GM23338 (cell line): ENCODE results near the gene CPNE4. TPM values are rescaled to one million over a fixed set of nuclear protein-coding genes. Genes with fewer than 3 reads are reported as not detected.

Source experiments
- ATAC-seq: fragments of 200-7000 bp; cut with Tn5 transposase; 3 replicates; pipeline ENCODE4 v1.9.1; 2020
- DNase-seq: peaks from one replicate; pipeline ENCODE4 v3.0.0-alpha.2; 2015; ENCODE audit warnings: low spot score
- H2AFZ ChIP-seq: fragments of 200-600 bp; sonication (generic); 2 replicates; pipeline ENCODE4 v1.8.0; 2016; ENCODE audit warnings: antibody characterized with exemption, mild to moderate bottlenecking, moderate library complexity
- H3F3A ChIP-seq: fragments of 200-600 bp; sonication (generic); replicated peaks from 2 replicates; pipeline ENCODE4 v1.8.0; 2017; ENCODE audit warnings: antibody characterized with exemption, mixed run types, low read depth
- H3K27ac ChIP-seq: fragments of 200-600 bp; sonication (generic); 2 replicates; pipeline ENCODE4 v1.6.1; 2016; ENCODE audit warnings: low read depth
- H3K27me3 ChIP-seq: fragments of 200-600 bp; sonication (generic); 2 replicates; pipeline ENCODE4 v1.8.0; 2016; ENCODE audit warnings: mild to moderate bottlenecking, mixed run types, moderate library complexity; ENCODE audit not compliant: insufficient read depth
- H3K36me3 ChIP-seq: fragments of 200-600 bp; sonication (generic); 2 replicates; pipeline ENCODE4 v1.8.0; 2016; ENCODE audit warnings: mild to moderate bottlenecking; ENCODE audit not compliant: insufficient read depth
- H3K4me1 ChIP-seq: fragments of 200-600 bp; sonication (generic); 2 replicates; pipeline ENCODE4 v1.8.0; 2016; ENCODE audit warnings: mild to moderate bottlenecking, moderate library complexity; ENCODE audit not compliant: insufficient read depth
- H3K4me2 ChIP-seq: fragments of 200-600 bp; sonication (generic); 2 replicates; pipeline ENCODE4 v1.7.1; 2017; ENCODE audit warnings: mixed run types
- H3K4me3 ChIP-seq: fragments of 200-600 bp; sonication (generic); 2 replicates; pipeline ENCODE4 v1.6.1; 2016; ENCODE audit warnings: mixed run types
- H3K79me2 ChIP-seq: fragments of 200-600 bp; sonication (generic); replicated peaks from 2 replicates; pipeline ENCODE4 v1.8.0; 2017; ENCODE audit warnings: mild to moderate bottlenecking; ENCODE audit not compliant: insufficient read depth
- H3K9me2 ChIP-seq: fragments of 200-600 bp; sonication (generic); 2 replicates; pipeline ENCODE4 v1.8.0; 2017; ENCODE audit not compliant: insufficient read depth
- H4K20me1 ChIP-seq: fragments of 200-600 bp; sonication (generic); replicated peaks from 2 replicates; pipeline ENCODE4 v1.8.0; 2017; ENCODE audit warnings: mild to moderate bottlenecking; ENCODE audit not compliant: insufficient read depth
- H3K27ac Mint-ChIP-seq: 2 replicates; pipeline ENCODE4 v1.8.0; 2020; ENCODE audit warnings: inconsistent platforms, mild to moderate bottlenecking, moderate library complexity, mixed read lengths
- H3K27me3 Mint-ChIP-seq: 3 replicates; pipeline ENCODE4 v1.8.0; 2022; ENCODE audit warnings: low read depth, mild to moderate bottlenecking, moderate library complexity, mixed read lengths, inconsistent platforms; ENCODE audit not compliant: insufficient read depth, poor library complexity
- H3K36me3 Mint-ChIP-seq: 3 replicates; pipeline ENCODE4 v1.8.0; 2021; ENCODE audit warnings: low read depth, mild to moderate bottlenecking, inconsistent platforms, moderate library complexity, mixed read lengths
- H3K4me1 Mint-ChIP-seq: 3 replicates; pipeline ENCODE4 v1.8.0; 2020; ENCODE audit warnings: mild to moderate bottlenecking, inconsistent platforms, mixed read lengths
- H3K4me3 Mint-ChIP-seq: 3 replicates; pipeline ENCODE4 v1.8.0; 2021; ENCODE audit warnings: moderate library complexity, mild to moderate bottlenecking, inconsistent platforms, mixed read lengths
- H3K9me3 Mint-ChIP-seq: 3 replicates; pipeline ENCODE4 v1.8.0; 2020; ENCODE audit warnings: moderate library complexity, mild to moderate bottlenecking, inconsistent platforms, mixed read lengths
- EZH2 ChIP-seq: fragments of 200-600 bp; sonication (generic); IDR thresholded peaks from one replicate; pipeline ENCODE4 v1.8.0; 2017; ENCODE audit warnings: antibody characterized with exemption, mild to moderate bottlenecking, low read depth; ENCODE audit not compliant: unreplicated experiment
- EZH2phosphoT487 ChIP-seq: fragments of 200-600 bp; sonication (generic); IDR thresholded peaks from one replicate; pipeline ENCODE4 v1.8.1; 2018; ENCODE audit warnings: antibody characterized with exemption; ENCODE audit not compliant: unreplicated experiment
- NANOG ChIP-seq: IDR thresholded peaks from 2 replicates; pipeline ENCODE4 v1.6.1; 2016; ENCODE audit warnings: antibody characterized with exemption, borderline replicate concordance
- STAT1 ChIP-seq: IDR thresholded peaks from one replicate; pipeline ENCODE4 v1.6.1; 2016; ENCODE audit warnings: antibody characterized with exemption; ENCODE audit not compliant: unreplicated experiment
- polyA plus RNA-seq: library from polyadenylated mRNA; unstranded; fragments of >200 nt; fragmentation: Nextera tagmentation; extraction: Ambion mirVana; gene quantifications from 2 replicates; pipeline ENCODE4 v1.2.1, GENCODE V29; 2016
- total RNA-seq: library from RNA; depleted of rRNA; stranded (reverse); fragments of >200 nt; shearing (Covaris generic); gene quantifications from 2 replicates; pipeline ENCODE4 v1.2.3, GENCODE V29; 2014
- TF ChIP-seq, protein P1 (sequence below): IDR thresholded peaks from one replicate; pipeline ENCODE4 v1.6.1; 2018; ENCODE audit warnings: antibody characterized with exemption; ENCODE audit not compliant: unreplicated experiment
- TF ChIP-seq, protein P2 (sequence below): IDR thresholded peaks from 2 replicates; pipeline ENCODE4 v1.6.1; 2016; ENCODE audit warnings: antibody characterized with exemption
- TF ChIP-seq, protein P3 (sequence below): fragments of 250-450 bp; sonication (Bioruptor Pico); IDR thresholded peaks from 2 replicates; pipeline ENCODE4 v1.5.0; 2020; ENCODE audit warnings: mild to moderate bottlenecking, moderate library complexity
- TF ChIP-seq, protein P4 (sequence below), 2 experiments: fragments of 200-600 bp in 1 of 2; sonication (generic) in 1 of 2; conservative IDR thresholded peaks; 2 replicates each; pipeline versions ENCODE4 v1.5.1 to v1.6.1; 2016 to 2017; ENCODE audit warnings: antibody characterized with exemption in 2 of 2, low read depth in 2 of 2, mild to moderate bottlenecking in 2 of 2, moderate library complexity in 1 of 2

The CPNE4 gene
- total and polyA plus RNA-seq, 2 experiments from 2014 or later, result 2.0 to 6.5 TPM

DNA sequence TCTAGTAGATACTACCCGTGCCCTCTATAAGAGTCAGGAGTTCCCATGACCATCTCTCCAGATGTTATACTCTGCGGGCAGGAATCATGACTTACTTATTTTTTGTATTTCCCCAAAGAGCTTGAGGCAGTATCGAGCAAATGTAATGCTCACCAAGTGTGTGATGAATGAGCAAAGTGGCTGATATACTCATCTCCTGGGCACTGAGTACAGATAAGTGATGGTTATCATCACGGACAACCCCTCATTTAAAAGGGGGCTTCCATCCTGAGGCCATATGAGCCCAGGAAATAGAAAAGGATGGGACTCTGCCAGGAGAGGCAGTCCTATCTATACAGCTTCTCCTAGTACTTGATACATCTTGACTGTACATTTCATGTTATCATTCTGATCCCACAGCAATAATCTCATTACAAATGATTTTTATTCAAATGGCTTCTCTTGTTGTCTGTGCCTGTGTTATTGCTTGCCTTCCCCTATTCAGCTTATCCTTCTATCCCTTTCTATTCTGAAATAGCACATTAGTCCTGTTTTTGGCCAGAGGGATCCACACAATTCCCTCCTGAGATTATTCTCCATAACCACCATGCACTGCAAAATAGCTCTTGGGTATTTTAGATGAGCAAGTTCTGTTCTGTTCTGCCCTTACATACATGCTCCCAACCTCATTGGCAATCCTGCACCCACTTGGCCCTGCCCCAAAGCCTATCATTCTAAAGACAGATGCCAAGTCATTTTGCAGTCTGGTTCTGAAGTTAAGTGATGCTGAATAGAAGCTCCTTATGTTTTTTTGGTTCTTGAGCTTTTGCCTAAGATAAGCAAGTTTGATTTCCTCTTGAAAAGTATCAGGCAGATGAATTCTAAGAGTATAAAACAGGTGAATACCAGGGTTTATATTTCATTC, 484.0 kb downstream of the CPNE4 start:
- no peak overlapping the region for H3K27ac ChIP-seq
- Mint-ChIP-seq H3K36me3 (no peaks in the 10 kb centered on the region), H3K9me3 (no peaks in the 10 kb centered on the region), H3K4me1 (peaks cover 13% of the 10 kb centered on the region; the same call in 2 of the 3 replicates), H3K27me3 (no peaks in the 10 kb centered on the region), H3K4me3 (no peak overlapping the region), H3K27ac (no peak overlapping the region)
- no peaks in the 10 kb centered on the region for H3K27me3 ChIP-seq
- H4K20me1 ChIP-seq, result no peaks in the 10 kb centered on the region; the same call in 1 of the 2 replicates
- no peaks in the 10 kb centered on the region; the same call in 1 of the 2 replicates for H3K4me1 ChIP-seq
- H3K4me2 ChIP-seq, result no peak overlapping the region
- TF ChIP-seq, protein P1, sequence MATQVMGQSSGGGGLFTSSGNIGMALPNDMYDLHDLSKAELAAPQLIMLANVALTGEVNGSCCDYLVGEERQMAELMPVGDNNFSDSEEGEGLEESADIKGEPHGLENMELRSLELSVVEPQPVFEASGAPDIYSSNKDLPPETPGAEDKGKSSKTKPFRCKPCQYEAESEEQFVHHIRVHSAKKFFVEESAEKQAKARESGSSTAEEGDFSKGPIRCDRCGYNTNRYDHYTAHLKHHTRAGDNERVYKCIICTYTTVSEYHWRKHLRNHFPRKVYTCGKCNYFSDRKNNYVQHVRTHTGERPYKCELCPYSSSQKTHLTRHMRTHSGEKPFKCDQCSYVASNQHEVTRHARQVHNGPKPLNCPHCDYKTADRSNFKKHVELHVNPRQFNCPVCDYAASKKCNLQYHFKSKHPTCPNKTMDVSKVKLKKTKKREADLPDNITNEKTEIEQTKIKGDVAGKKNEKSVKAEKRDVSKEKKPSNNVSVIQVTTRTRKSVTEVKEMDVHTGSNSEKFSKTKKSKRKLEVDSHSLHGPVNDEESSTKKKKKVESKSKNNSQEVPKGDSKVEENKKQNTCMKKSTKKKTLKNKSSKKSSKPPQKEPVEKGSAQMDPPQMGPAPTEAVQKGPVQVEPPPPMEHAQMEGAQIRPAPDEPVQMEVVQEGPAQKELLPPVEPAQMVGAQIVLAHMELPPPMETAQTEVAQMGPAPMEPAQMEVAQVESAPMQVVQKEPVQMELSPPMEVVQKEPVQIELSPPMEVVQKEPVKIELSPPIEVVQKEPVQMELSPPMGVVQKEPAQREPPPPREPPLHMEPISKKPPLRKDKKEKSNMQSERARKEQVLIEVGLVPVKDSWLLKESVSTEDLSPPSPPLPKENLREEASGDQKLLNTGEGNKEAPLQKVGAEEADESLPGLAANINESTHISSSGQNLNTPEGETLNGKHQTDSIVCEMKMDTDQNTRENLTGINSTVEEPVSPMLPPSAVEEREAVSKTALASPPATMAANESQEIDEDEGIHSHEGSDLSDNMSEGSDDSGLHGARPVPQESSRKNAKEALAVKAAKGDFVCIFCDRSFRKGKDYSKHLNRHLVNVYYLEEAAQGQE, result no peak
- TF ChIP-seq NANOG (no peak), EZH2 (no peak), EZH2phosphoT487 (no peak), STAT1 (no peak)
- TF ChIP-seq, protein P2, sequence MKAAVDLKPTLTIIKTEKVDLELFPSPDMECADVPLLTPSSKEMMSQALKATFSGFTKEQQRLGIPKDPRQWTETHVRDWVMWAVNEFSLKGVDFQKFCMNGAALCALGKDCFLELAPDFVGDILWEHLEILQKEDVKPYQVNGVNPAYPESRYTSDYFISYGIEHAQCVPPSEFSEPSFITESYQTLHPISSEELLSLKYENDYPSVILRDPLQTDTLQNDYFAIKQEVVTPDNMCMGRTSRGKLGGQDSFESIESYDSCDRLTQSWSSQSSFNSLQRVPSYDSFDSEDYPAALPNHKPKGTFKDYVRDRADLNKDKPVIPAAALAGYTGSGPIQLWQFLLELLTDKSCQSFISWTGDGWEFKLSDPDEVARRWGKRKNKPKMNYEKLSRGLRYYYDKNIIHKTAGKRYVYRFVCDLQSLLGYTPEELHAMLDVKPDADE, result no peak
- TF ChIP-seq, protein P3, sequence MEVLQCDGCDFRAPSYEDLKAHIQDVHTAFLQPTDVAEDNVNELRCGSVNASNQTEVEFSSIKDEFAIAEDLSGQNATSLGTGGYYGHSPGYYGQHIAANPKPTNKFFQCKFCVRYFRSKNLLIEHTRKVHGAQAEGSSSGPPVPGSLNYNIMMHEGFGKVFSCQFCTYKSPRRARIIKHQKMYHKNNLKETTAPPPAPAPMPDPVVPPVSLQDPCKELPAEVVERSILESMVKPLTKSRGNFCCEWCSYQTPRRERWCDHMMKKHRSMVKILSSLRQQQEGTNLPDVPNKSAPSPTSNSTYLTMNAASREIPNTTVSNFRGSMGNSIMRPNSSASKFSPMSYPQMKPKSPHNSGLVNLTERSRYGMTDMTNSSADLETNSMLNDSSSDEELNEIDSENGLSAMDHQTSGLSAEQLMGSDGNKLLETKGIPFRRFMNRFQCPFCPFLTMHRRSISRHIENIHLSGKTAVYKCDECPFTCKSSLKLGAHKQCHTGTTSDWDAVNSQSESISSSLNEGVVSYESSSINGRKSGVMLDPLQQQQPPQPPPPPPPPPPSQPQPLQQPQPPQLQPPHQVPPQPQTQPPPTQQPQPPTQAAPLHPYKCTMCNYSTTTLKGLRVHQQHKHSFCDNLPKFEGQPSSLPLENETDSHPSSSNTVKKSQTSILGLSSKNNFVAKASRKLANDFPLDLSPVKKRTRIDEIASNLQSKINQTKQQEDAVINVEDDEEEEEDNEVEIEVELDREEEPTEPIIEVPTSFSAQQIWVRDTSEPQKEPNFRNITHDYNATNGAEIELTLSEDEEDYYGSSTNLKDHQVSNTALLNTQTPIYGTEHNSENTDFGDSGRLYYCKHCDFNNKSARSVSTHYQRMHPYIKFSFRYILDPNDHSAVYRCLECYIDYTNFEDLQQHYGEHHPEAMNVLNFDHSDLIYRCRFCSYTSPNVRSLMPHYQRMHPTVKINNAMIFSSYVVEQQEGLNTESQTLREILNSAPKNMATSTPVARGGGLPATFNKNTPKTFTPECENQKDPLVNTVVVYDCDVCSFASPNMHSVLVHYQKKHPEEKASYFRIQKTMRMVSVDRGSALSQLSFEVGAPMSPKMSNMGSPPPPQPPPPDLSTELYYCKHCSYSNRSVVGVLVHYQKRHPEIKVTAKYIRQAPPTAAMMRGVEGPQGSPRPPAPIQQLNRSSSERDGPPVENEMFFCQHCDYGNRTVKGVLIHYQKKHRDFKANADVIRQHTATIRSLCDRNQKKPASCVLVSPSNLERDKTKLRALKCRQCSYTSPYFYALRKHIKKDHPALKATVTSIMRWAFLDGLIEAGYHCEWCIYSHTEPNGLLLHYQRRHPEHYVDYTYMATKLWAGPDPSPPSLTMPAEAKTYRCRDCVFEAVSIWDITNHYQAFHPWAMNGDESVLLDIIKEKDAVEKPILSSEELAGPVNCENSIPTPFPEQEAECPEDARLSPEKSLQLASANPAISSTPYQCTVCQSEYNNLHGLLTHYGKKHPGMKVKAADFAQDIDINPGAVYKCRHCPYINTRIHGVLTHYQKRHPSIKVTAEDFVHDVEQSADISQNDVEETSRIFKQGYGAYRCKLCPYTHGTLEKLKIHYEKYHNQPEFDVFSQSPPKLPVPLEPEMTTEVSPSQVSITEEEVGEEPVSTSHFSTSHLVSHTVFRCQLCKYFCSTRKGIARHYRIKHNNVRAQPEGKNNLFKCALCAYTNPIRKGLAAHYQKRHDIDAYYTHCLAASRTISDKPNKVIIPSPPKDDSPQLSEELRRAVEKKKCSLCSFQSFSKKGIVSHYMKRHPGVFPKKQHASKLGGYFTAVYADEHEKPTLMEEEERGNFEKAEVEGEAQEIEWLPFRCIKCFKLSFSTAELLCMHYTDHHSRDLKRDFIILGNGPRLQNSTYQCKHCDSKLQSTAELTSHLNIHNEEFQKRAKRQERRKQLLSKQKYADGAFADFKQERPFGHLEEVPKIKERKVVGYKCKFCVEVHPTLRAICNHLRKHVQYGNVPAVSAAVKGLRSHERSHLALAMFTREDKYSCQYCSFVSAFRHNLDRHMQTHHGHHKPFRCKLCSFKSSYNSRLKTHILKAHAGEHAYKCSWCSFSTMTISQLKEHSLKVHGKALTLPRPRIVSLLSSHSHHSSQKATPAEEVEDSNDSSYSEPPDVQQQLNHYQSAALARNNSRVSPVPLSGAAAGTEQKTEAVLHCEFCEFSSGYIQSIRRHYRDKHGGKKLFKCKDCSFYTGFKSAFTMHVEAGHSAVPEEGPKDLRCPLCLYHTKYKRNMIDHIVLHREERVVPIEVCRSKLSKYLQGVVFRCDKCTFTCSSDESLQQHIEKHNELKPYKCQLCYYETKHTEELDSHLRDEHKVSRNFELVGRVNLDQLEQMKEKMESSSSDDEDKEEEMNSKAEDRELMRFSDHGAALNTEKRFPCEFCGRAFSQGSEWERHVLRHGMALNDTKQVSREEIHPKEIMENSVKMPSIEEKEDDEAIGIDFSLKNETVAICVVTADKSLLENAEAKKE (CRISPR knock-in tag), result no peak
- TF ChIP-seq, protein P4, sequence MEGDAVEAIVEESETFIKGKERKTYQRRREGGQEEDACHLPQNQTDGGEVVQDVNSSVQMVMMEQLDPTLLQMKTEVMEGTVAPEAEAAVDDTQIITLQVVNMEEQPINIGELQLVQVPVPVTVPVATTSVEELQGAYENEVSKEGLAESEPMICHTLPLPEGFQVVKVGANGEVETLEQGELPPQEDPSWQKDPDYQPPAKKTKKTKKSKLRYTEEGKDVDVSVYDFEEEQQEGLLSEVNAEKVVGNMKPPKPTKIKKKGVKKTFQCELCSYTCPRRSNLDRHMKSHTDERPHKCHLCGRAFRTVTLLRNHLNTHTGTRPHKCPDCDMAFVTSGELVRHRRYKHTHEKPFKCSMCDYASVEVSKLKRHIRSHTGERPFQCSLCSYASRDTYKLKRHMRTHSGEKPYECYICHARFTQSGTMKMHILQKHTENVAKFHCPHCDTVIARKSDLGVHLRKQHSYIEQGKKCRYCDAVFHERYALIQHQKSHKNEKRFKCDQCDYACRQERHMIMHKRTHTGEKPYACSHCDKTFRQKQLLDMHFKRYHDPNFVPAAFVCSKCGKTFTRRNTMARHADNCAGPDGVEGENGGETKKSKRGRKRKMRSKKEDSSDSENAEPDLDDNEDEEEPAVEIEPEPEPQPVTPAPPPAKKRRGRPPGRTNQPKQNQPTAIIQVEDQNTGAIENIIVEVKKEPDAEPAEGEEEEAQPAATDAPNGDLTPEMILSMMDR (conservative IDR thresholded peaks at IDR 0.05; ENCODE audit: low read depth in 2 of 2), result no peak
- ATAC-seq, result no peak
- H3F3A ChIP-seq, result no peaks in the 10 kb centered on the region
- no peak overlapping the region for H3K4me3 ChIP-seq
- no peaks in the 10 kb centered on the region for H3K36me3 ChIP-seq
- H3K9me2 ChIP-seq, result no peaks in the 10 kb centered on the region
- no peaks in the 10 kb centered on the region for H3K79me2 ChIP-seq
- no peak for DNase-seq
- H2AFZ ChIP-seq, result no peak overlapping the region
